GM23338 (cell line): ENCODE data around the gene MAP2K3.

Experiments
- CTCF ChIP-seq, 2 experiments: fragments of 200-600 bp in 1 of 2; sonication (generic) in 1 of 2; conservative IDR thresholded peaks; 2 replicates each; pipeline versions ENCODE4 v1.5.1 to v1.6.1; 2016 to 2017; ENCODE audit warnings: antibody characterized with exemption in 2 of 2, low read depth in 2 of 2, mild to moderate bottlenecking in 2 of 2, moderate library complexity in 1 of 2
- EZH2 ChIP-seq: fragments of 200-600 bp; sonication (generic); IDR thresholded peaks from one replicate; pipeline ENCODE4 v1.8.0; 2017; ENCODE audit warnings: antibody characterized with exemption, mild to moderate bottlenecking, low read depth; ENCODE audit not compliant: unreplicated experiment
- EZH2phosphoT487 ChIP-seq: fragments of 200-600 bp; sonication (generic); IDR thresholded peaks from one replicate; pipeline ENCODE4 v1.8.1; 2018; ENCODE audit warnings: antibody characterized with exemption; ENCODE audit not compliant: unreplicated experiment
- POLR2AphosphoS5 ChIP-seq: IDR thresholded peaks from 2 replicates; pipeline ENCODE4 v1.6.1; 2016; ENCODE audit warnings: antibody characterized with exemption, low read depth
- TF ChIP-seq, protein P1 (sequence below): IDR thresholded peaks from one replicate; pipeline ENCODE4 v1.6.1; 2018; ENCODE audit warnings: antibody characterized with exemption; ENCODE audit not compliant: unreplicated experiment
- TF ChIP-seq, protein P2 (sequence below): IDR thresholded peaks from 2 replicates; pipeline ENCODE4 v1.6.1; 2016; ENCODE audit warnings: antibody characterized with exemption

GRCh38 chr17:21294321-21295035 is 10.0 kb downstream of the MAP2K3 start:
- TF ChIP-seq CTCF (conservative IDR thresholded peaks at IDR 0.05; ENCODE audit: low read depth in 2 of 2) = no peak
- no peak for TF ChIP-seq EZH2phosphoT487
- TF ChIP-seq, protein P1, sequence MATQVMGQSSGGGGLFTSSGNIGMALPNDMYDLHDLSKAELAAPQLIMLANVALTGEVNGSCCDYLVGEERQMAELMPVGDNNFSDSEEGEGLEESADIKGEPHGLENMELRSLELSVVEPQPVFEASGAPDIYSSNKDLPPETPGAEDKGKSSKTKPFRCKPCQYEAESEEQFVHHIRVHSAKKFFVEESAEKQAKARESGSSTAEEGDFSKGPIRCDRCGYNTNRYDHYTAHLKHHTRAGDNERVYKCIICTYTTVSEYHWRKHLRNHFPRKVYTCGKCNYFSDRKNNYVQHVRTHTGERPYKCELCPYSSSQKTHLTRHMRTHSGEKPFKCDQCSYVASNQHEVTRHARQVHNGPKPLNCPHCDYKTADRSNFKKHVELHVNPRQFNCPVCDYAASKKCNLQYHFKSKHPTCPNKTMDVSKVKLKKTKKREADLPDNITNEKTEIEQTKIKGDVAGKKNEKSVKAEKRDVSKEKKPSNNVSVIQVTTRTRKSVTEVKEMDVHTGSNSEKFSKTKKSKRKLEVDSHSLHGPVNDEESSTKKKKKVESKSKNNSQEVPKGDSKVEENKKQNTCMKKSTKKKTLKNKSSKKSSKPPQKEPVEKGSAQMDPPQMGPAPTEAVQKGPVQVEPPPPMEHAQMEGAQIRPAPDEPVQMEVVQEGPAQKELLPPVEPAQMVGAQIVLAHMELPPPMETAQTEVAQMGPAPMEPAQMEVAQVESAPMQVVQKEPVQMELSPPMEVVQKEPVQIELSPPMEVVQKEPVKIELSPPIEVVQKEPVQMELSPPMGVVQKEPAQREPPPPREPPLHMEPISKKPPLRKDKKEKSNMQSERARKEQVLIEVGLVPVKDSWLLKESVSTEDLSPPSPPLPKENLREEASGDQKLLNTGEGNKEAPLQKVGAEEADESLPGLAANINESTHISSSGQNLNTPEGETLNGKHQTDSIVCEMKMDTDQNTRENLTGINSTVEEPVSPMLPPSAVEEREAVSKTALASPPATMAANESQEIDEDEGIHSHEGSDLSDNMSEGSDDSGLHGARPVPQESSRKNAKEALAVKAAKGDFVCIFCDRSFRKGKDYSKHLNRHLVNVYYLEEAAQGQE = no peak
- TF ChIP-seq EZH2 = no peak
- TF ChIP-seq POLR2AphosphoS5 = no peak
- TF ChIP-seq, protein P2, sequence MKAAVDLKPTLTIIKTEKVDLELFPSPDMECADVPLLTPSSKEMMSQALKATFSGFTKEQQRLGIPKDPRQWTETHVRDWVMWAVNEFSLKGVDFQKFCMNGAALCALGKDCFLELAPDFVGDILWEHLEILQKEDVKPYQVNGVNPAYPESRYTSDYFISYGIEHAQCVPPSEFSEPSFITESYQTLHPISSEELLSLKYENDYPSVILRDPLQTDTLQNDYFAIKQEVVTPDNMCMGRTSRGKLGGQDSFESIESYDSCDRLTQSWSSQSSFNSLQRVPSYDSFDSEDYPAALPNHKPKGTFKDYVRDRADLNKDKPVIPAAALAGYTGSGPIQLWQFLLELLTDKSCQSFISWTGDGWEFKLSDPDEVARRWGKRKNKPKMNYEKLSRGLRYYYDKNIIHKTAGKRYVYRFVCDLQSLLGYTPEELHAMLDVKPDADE = no peak
